Endothelial cell (in vitro differentiated cells): ENCODE measurements around the gene KL. TPM values are rescaled to one million over a fixed set of nuclear protein-coding genes. Genes with fewer than 3 reads are reported as not detected.

ENCODE experiments used
- DNase-seq: peaks from one replicate; pipeline ENCODE4 v3.0.0; 2021; ENCODE audit warnings: low spot score
- H3K27ac Mint-ChIP-seq: one replicate; pipeline ENCODE4 v1.8.0; 2021; ENCODE audit warnings: mixed read lengths, inconsistent platforms; ENCODE audit not compliant: unreplicated experiment
- H3K27me3 Mint-ChIP-seq: one replicate; pipeline ENCODE4 v1.8.0; 2021; ENCODE audit warnings: mild to moderate bottlenecking, moderate library complexity, mixed read lengths, inconsistent platforms; ENCODE audit not compliant: unreplicated experiment
- H3K36me3 Mint-ChIP-seq: one replicate; pipeline ENCODE4 v1.8.0; 2021; ENCODE audit warnings: mild to moderate bottlenecking, low read depth, mixed read lengths, inconsistent platforms; ENCODE audit not compliant: unreplicated experiment
- H3K4me1 Mint-ChIP-seq: one replicate; pipeline ENCODE4 v1.8.0; 2021; ENCODE audit warnings: mild to moderate bottlenecking, mixed read lengths, inconsistent platforms; ENCODE audit not compliant: unreplicated experiment
- H3K4me3 Mint-ChIP-seq: one replicate; pipeline ENCODE4 v1.8.0; 2021; ENCODE audit warnings: mild to moderate bottlenecking, mixed read lengths, inconsistent platforms; ENCODE audit not compliant: unreplicated experiment
- H3K9me3 Mint-ChIP-seq: one replicate; pipeline ENCODE4 v1.8.0; 2021; ENCODE audit warnings: mixed read lengths, inconsistent platforms; ENCODE audit not compliant: unreplicated experiment
- total RNA-seq: library from RNA; stranded (reverse); fragmentation: NEBNext Ultra II Directional; extraction: Animal tissue kit (Norgen Biotek cat#: 25700); gene quantifications from one replicate; pipeline ENCODE4 v1.2.1, GENCODE V29; 2021; ENCODE audit not compliant: unreplicated experiment
- TF ChIP-seq, protein P1 (sequence below): fragments of 200-600 bp; sonication (generic); IDR thresholded peaks from one replicate; pipeline ENCODE4 v1.5.0; 2021; ENCODE audit warnings: antibody characterized with exemption; ENCODE audit not compliant: unreplicated experiment

The KL gene
- total RNA-seq, 1 donor from 2014 or later = 29.6 TPM

DNA sequence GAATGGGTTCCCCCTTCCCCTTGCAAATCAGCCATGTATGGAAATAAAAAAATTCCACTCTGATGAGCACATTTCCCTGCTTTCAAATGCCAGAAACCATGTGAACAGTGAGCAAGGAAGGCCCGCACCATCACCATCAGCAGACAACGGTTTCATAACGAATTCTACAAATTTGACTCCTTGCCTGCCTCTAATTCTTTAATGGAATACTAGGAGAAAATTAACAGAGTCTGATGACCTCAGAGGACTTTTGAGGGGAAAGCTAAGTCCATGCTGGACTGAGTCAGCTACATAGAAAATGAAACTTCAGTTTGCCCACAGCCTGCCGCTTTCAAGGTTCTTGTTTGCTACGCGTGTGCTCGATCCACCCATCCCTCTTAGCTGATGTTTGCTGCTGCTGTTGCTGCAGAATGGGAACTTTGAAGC, 46.7 kb upstream of the KL start:
- Mint-ChIP-seq H3K36me3 (no peaks in the 10 kb centered on the region), H3K4me3 (no peak overlapping the region), H3K27me3 (peaks cover 3% of the 10 kb centered on the region), H3K4me1 (peaks cover 9% of the 10 kb centered on the region), H3K9me3 (no peaks in the 10 kb centered on the region), H3K27ac (peak overlapping the region; percentile 7)
- no peak for DNase-seq
- TF ChIP-seq, protein P1, sequence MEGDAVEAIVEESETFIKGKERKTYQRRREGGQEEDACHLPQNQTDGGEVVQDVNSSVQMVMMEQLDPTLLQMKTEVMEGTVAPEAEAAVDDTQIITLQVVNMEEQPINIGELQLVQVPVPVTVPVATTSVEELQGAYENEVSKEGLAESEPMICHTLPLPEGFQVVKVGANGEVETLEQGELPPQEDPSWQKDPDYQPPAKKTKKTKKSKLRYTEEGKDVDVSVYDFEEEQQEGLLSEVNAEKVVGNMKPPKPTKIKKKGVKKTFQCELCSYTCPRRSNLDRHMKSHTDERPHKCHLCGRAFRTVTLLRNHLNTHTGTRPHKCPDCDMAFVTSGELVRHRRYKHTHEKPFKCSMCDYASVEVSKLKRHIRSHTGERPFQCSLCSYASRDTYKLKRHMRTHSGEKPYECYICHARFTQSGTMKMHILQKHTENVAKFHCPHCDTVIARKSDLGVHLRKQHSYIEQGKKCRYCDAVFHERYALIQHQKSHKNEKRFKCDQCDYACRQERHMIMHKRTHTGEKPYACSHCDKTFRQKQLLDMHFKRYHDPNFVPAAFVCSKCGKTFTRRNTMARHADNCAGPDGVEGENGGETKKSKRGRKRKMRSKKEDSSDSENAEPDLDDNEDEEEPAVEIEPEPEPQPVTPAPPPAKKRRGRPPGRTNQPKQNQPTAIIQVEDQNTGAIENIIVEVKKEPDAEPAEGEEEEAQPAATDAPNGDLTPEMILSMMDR = no peak

- Mint-ChIP-seq H3K36me3 (no peaks in the 10 kb centered on the region), H3K27ac (no peak overlapping the region), H3K27me3 (peaks cover 1% of the 10 kb centered on the region), H3K4me1 (peaks cover 5% of the 10 kb centered on the region), H3K9me3 (no peaks in the 10 kb centered on the region), H3K4me3 (no peak overlapping the region)
- no peak for DNase-seq
- TF ChIP-seq, protein P1 = no peak
These were observed 40.0 kb upstream of the KL start for GRCh38 chr13:32976056-32976805.

DNA sequence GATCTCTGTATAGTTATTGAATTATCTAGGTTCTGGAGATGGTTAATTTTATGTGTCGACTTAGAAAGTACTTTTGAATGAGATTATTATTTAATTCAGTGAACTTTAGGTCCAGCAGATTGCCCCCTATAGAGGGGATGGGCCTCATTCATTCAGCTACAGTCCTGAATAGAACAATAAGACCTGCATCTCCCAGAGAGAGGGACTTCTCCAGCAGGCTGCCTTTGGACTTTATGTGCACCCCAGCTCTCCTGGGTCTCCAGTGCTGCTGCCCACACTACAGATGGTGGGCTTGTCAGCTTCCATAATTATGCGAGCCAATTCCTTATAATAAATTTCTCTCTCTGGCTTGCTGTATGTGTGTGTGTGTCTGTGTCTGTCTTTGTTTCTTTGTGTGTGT, 39.3 kb upstream of the KL start:
- no peaks in the 10 kb centered on the region for H3K36me3 Mint-ChIP-seq
- peak overlapping the region; percentile 39 for H3K27ac Mint-ChIP-seq
- H3K4me3 Mint-ChIP-seq = no peak overlapping the region
- peaks cover 1% of the 10 kb centered on the region for H3K27me3 Mint-ChIP-seq
- H3K9me3 Mint-ChIP-seq = no peaks in the 10 kb centered on the region
- TF ChIP-seq, protein P1 = no peak
- H3K4me1 Mint-ChIP-seq = peaks cover 5% of the 10 kb centered on the region
- DNase-seq = no peak

GRCh38 chr13:32977321-32977720, 38.9 kb upstream of the KL start:
- H3K36me3 Mint-ChIP-seq = no peaks in the 10 kb centered on the region
- H3K27ac Mint-ChIP-seq = peak overlapping the region; percentile 39
- TF ChIP-seq, protein P1 = no peak
- no peak overlapping the region for H3K4me3 Mint-ChIP-seq
- no peaks in the 10 kb centered on the region for H3K9me3 Mint-ChIP-seq
- H3K27me3 Mint-ChIP-seq = peaks cover 1% of the 10 kb centered on the region
- no peak for DNase-seq
- peaks cover 5% of the 10 kb centered on the region for H3K4me1 Mint-ChIP-seq

GRCh38 chr13:32978278-32978677, 37.9 kb upstream of the KL start:
- H3K36me3 Mint-ChIP-seq = no peaks in the 10 kb centered on the region
- no peaks in the 10 kb centered on the region for H3K9me3 Mint-ChIP-seq
- H3K4me1 Mint-ChIP-seq = peaks cover 5% of the 10 kb centered on the region
- DNase-seq = no peak
- peaks cover 1% of the 10 kb centered on the region for H3K27me3 Mint-ChIP-seq
- H3K4me3 Mint-ChIP-seq = no peak overlapping the region
- H3K27ac Mint-ChIP-seq = no peak overlapping the region
- TF ChIP-seq, protein P1 = no peak
